ENCODE results near the gene PTPRK.

GRCh38 chr6:128438393-128438792, 82.0 kb downstream of the PTPRK start:
- no peak for TF ChIP-seq POLR2A (IDR thresholded peaks at IDR 0.05)
- no peak for TF ChIP-seq CTCF (IDR thresholded peaks at IDR 0.05)
